ENCODE measurements around the gene TCF21. TPM values are rescaled to one million over a fixed set of nuclear protein-coding genes. Genes with fewer than 3 reads are reported as not detected.
A peak's percentile ranks its signal among the peaks of the same experiment; 100 is the strongest.

Gene TCF21
- polyA plus RNA-seq, 1 donor from 2014 or later, result not detected

GRCh38 chr6:133895573-133896343 is 6.8 kb downstream of the TCF21 start:
- no peak for TF ChIP-seq TAF1 (IDR thresholded peaks at IDR 0.05; ENCODE audit: low read depth)
- TF ChIP-seq SMC3 (conservative IDR thresholded peaks at IDR 0.05; ENCODE audit: poor library complexity), result no peak
- TF ChIP-seq CTCF (IDR thresholded peaks at IDR 0.05; ENCODE audit: poor library complexity, severe bottlenecking), result peak; percentile 27
- TF ChIP-seq EP300 (conservative IDR thresholded peaks at IDR 0.05; ENCODE audit: poor library complexity, severe bottlenecking), result no peak
- peak; percentile 8 for TF ChIP-seq POLR2AphosphoS5 (IDR thresholded peaks at IDR 0.05)
- TF ChIP-seq RAD21 (conservative IDR thresholded peaks at IDR 0.05), result no peak
- no peak for TF ChIP-seq MXI1 (conservative IDR thresholded peaks at IDR 0.05; ENCODE audit: poor library complexity, severe bottlenecking)
- TF ChIP-seq EZH2 (IDR thresholded peaks at IDR 0.05; ENCODE audit: borderline replicate concordance, insufficient read depth, low read length, poor library complexity, severe bottlenecking), result no peak

DNA sequence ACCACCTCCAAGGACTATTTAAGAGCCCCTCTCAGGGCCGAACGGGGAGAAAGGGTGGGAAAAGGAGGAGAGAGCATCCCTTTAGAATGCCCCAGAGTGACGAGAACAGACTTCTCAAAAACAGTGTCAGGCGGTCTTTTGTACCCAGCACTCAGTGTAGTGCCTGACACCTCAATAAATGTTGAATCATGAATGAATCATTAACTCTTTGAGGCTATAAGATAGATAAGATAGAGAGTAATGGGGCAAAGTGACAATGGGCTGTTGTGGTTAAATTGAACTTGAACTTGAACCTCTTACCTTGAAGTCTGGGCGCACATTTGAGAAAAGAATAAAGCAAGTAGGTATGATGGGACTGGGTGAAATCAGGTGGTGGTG is 7.4 kb downstream of the TCF21 start:
- Histone ChIP-seq H3K4me2 (ENCODE audit: low read length) (no peak overlapping the region), H4K20me1 (ENCODE audit: insufficient read depth) (no peaks in the 10 kb centered on the region), H3K9ac (ENCODE audit: low read length) (no peak overlapping the region), H3K4me3 (ENCODE audit: low read length) (peak overlapping the region; percentile 61), H3K79me2 (replicated peaks; ENCODE audit: insufficient read depth, low read length) (no peaks in the 10 kb centered on the region), H3K9me2 (ENCODE audit: insufficient read depth, low read length) (no peaks in the 10 kb centered on the region), H2AFZ (ENCODE audit: low read depth, low read length) (no peak overlapping the region), H3K27ac (ENCODE audit: low read length) (no peak overlapping the region), H3F3A (ENCODE audit: insufficient read depth, low read length, poor library complexity, severe bottlenecking) (no peaks in the 10 kb centered on the region), H3K27me3 (ENCODE audit: insufficient read depth, low read depth, low read length) (peaks cover 71% of the 10 kb centered on the region), H3K36me3 (ENCODE audit: insufficient read depth, low read length) (no peaks in the 10 kb centered on the region), H3K9me3 (ENCODE audit: low read length) (no peaks in the 10 kb centered on the region)
- TF ChIP-seq RAD21 (conservative IDR thresholded peaks at IDR 0.05) (no peak), POLR2AphosphoS5 (IDR thresholded peaks at IDR 0.05) (no peak), CTCF (IDR thresholded peaks at IDR 0.05; ENCODE audit: poor library complexity, severe bottlenecking) (no peak), TAF1 (IDR thresholded peaks at IDR 0.05; ENCODE audit: low read depth) (no peak), MXI1 (conservative IDR thresholded peaks at IDR 0.05; ENCODE audit: poor library complexity, severe bottlenecking) (no peak), EZH2 (IDR thresholded peaks at IDR 0.05; ENCODE audit: borderline replicate concordance, insufficient read depth, low read length, poor library complexity, severe bottlenecking) (no peak), REST (IDR thresholded peaks at IDR 0.05; ENCODE audit: borderline replicate concordance) (no peak), SMC3 (conservative IDR thresholded peaks at IDR 0.05; ENCODE audit: poor library complexity) (no peak), EP300 (conservative IDR thresholded peaks at IDR 0.05; ENCODE audit: poor library complexity, severe bottlenecking) (no peak)

More at GRCh38 chr6:133895573-133896343, 6.8 kb downstream of the TCF21 start:
- Histone ChIP-seq H3K9me3 (ENCODE audit: low read length) (no peaks in the 10 kb centered on the region), H3K79me2 (replicated peaks; ENCODE audit: insufficient read depth, low read length) (no peaks in the 10 kb centered on the region), H4K20me1 (ENCODE audit: insufficient read depth) (no peaks in the 10 kb centered on the region), H3K4me3 (ENCODE audit: low read length) (peak overlapping the region; percentile 61), H3K27ac (ENCODE audit: low read length) (no peak overlapping the region), H3K36me3 (ENCODE audit: insufficient read depth, low read length) (no peaks in the 10 kb centered on the region), H3K9ac (ENCODE audit: low read length) (no peak overlapping the region), H3K9me2 (ENCODE audit: insufficient read depth, low read length) (no peaks in the 10 kb centered on the region), H3K27me3 (ENCODE audit: insufficient read depth, low read depth, low read length) (peaks cover 77% of the 10 kb centered on the region), H3F3A (ENCODE audit: insufficient read depth, low read length, poor library complexity, severe bottlenecking) (no peaks in the 10 kb centered on the region), H3K4me2 (ENCODE audit: low read length) (no peak overlapping the region), H2AFZ (ENCODE audit: low read depth, low read length) (no peak overlapping the region)
